Heart left ventricle (tissue), 16 donors: ENCODE data around the gene GIPC3. TPM values are rescaled to one million over a fixed set of nuclear protein-coding genes. Genes with fewer than 3 reads are reported as not detected.

Experiments used
- ATAC-seq, 4 donors: fragments of 200-7000 bp; cut with Tn5 transposase; one replicate each; pipeline ENCODE4 v1.9.1; 2020 to 2022; ENCODE audit warnings: moderate library complexity in 4 of 4, mild to moderate bottlenecking in 3 of 4, moderate number of reproducible peaks in 1 of 4
- DNase-seq, 5 donors: peaks; one replicate each; pipeline ENCODE4 v3.0.0-alpha.2; 2020
- H3K27ac ChIP-seq, 12 donors: fragments of 200-600 bp; sonication (generic) in 4 of 12; one replicate each; pipeline versions ENCODE4 v1.5.0 to v1.8.0; 2016 to 2022; ENCODE audit warnings: mild to moderate bottlenecking in 2 of 12
- H3K27me3 ChIP-seq, 9 donors: fragments of 200-600 bp; sonication (generic) in 2 of 9; one replicate each; pipeline versions ENCODE4 v1.5.1 to v1.8.0; 2016 to 2022; ENCODE audit warnings: mild to moderate bottlenecking in 3 of 9
- H3K36me3 ChIP-seq, 9 donors: fragments of 200-600 bp; sonication (generic) in 2 of 9; one replicate each; pipeline versions ENCODE4 v1.5.0 to v1.8.0; 2018 to 2022; ENCODE audit warnings: mild to moderate bottlenecking in 2 of 9
- H3K4me1 ChIP-seq, 12 donors: fragments of 200-600 bp; sonication (generic) in 4 of 12; one replicate each; pipeline versions ENCODE4 v1.5.0 to v1.8.0; 2016 to 2022; ENCODE audit warnings: mild to moderate bottlenecking in 3 of 12
- H3K4me3 ChIP-seq, 12 donors: fragments of 200-600 bp; sonication (generic) in 4 of 12; one replicate each; pipeline versions ENCODE4 v1.5.0 to v1.8.0; 2017 to 2022; ENCODE audit warnings: mild to moderate bottlenecking in 9 of 12, moderate library complexity in 4 of 12
- H3K9me3 ChIP-seq, 12 donors: fragments of 200-600 bp; sonication (generic) in 4 of 12; one replicate each; pipeline versions ENCODE4 v1.5.0 to v1.8.0; 2016 to 2022; ENCODE audit warnings: mild to moderate bottlenecking in 1 of 12
- CTCF ChIP-seq, 12 donors: fragments of 200-600 bp; sonication (generic) in 4 of 12; IDR thresholded peaks; one replicate each; pipeline versions ENCODE4 v1.5.0 to v1.8.0; 2018 to 2022; ENCODE audit warnings: antibody characterized with exemption in 12 of 12, mild to moderate bottlenecking in 5 of 12
- POLR2A ChIP-seq, 2 donors: fragments of 450-650 bp; IDR thresholded peaks; one replicate each; pipeline ENCODE4 v1.6.1; 2017; ENCODE audit warnings: antibody characterized with exemption in 2 of 2, mild to moderate bottlenecking in 2 of 2, moderate library complexity in 2 of 2
- WGBS, 4 donors: extraction: QIAGEN DNeasy Blood & Tissue Kit in 2 of 4; methylation state at CpG; one replicate each; pipeline versions ENCODE4 v1.1.5 to v1.1.7; 2013 to 2018; 5-methylcytosine and 5-hydroxymethylcytosine counted together
- intact Hi-C, 10 donors: fragments of 100-400 bp; cut with DNase I; formaldehyde crosslinking; loops; one replicate each; pipeline versions ENCODE4 v1.11.1 to v1.14.2; 2022
- polyA plus RNA-seq, 2 donors: library from polyadenylated mRNA; stranded (reverse); fragments of 200-250 nt; gene quantifications; one replicate each; pipeline ENCODE4 v1.2.3, GENCODE V29; 2013
- total RNA-seq, 9 donors: library from RNA; depleted of rRNA in 2 of 9; stranded (reverse); fragments of >200 nt in 2 of 9; fragmentation: NEBNext Ultra II Directional in 3 of 9; extraction: Animal tissue kit (Norgen Biotek cat#: 25700) in 3 of 9; gene quantifications; one replicate each; pipeline versions ENCODE4 v1.1.0 to v1.2.4, GENCODE V29; 2016 to 2023
- donor health status: ischemic (EF 13 %, LVEDD 7.1; RV severe dilation, severe dysfunction).
- donor health status: healthy with polysubstance abuse.
- donor health status: DM: no; HTN: yes; CAD: no.
- donor health status: DM: no; HTN: no; CAD: no.
- donor health status: ischemic (EF 25% LVEDD 6.9; RV normal size, moderate dysfunction).
- donor health status: ischemic (EF 25% LVEDD 5.7; RV mildly dilated, moderate dysfunction).
- donor health status: healthy.
- donor health status: DM: yes; HTN: yes; CAD: no.
- donor health status: ischemic (EF 35%, LVEDD 5.7; RV mildly dilated, moderate dysfunction).
- donor health status: nonischemic (EF 11% LVEDD 7.7; RV severe dilation, severe dysfunction).
- donor health status: DM: yes; HTN: yes; CAD: no.
- donor health status: PGD.
- donor health status: ischemic (EF 29% LVEDD 5.4; RV normal size, mild dysfunction).
- donor health status: nonischemic (EF 23%, LVEDD 6.1; RV moderate dilation, normal function).

GIPC3 gene
- total and polyA plus RNA-seq, 11 donors: 1.00 to 3.3 (median 2.0) TPM

GRCh38 chr19:3590991-3591659, 5.8 kb downstream of the GIPC3 start:
- Histone ChIP-seq H3K4me1 (peaks cover 0 to 10% (median 3%) of the 10 kb centered on the region in 12 donors), H3K27me3 (peaks cover 0 to 7% (median 3%) of the 10 kb centered on the region in 9 donors), H3K36me3 (no peaks in the 10 kb centered on the region), H3K9me3 (no peaks in the 10 kb centered on the region), H3K27ac (no peak overlapping the region), H3K4me3 (no peak overlapping the region)
- intact Hi-C loops: no loop called here
- TF ChIP-seq CTCF (IDR thresholded peaks at IDR 0.05): no peak
- TF ChIP-seq POLR2A (IDR thresholded peaks at IDR 0.05): no peak
- ATAC-seq (no peak), DNase-seq (no peak)
- 85 to 93% (median 92%) methylated on average over 4 to 8 of the region's 8 CpGs for WGBS, 4 donors

- intact Hi-C loops: no loop called here
- no peaks in the 10 kb centered on the region for H3K36me3 ChIP-seq
- H3K27ac ChIP-seq: peak overlapping the region in 1 of 12 donors; percentile 2
- no peak overlapping the region for H3K4me3 ChIP-seq
- TF ChIP-seq POLR2A (IDR thresholded peaks at IDR 0.05) (no peak), CTCF (IDR thresholded peaks at IDR 0.05) (no peak)
- 68 to 79% (median 79%) methylated on average over 9 of the region's 9 CpGs for WGBS, 4 donors
- ATAC-seq (peak; percentile 35 to 64 (median 44)), DNase-seq (peak in 1 of 5 donors; percentile 30)
- peaks cover 0 to 3% (median 0%) of the 10 kb centered on the region in 12 donors for H3K4me1 ChIP-seq
- no peaks in the 10 kb centered on the region for H3K9me3 ChIP-seq
- no peaks in the 10 kb centered on the region for H3K27me3 ChIP-seq
Observed at GRCh38 chr19:3591876-3592613, 6.8 kb downstream of the GIPC3 start.

GRCh38 chr19:3593156-3593555, 7.9 kb downstream of the GIPC3 start:
- Histone ChIP-seq H3K27me3 (no peaks in the 10 kb centered on the region), H3K4me1 (peaks cover 0 to 3% (median 0%) of the 10 kb centered on the region in 12 donors), H3K27ac (no peak overlapping the region), H3K4me3 (no peak overlapping the region), H3K36me3 (no peaks in the 10 kb centered on the region), H3K9me3 (no peaks in the 10 kb centered on the region)
- ATAC-seq (no peak), DNase-seq (no peak)
- TF ChIP-seq POLR2A (IDR thresholded peaks at IDR 0.05) (no peak), CTCF (IDR thresholded peaks at IDR 0.05) (no peak)
- 43 to 59% (median 45%) methylated on average over 11 of the region's 11 CpGs for WGBS, 4 donors
- intact Hi-C loops: no loop called here

- 62 to 82% (median 79%) methylated on average over 6 to 34 of the region's 34 CpGs for WGBS, 4 donors
- Histone ChIP-seq H3K36me3 (peaks cover 0 to 2% (median 0%) of the 10 kb centered on the region in 9 donors), H3K27ac (no peak overlapping the region), H3K27me3 (no peaks in the 10 kb centered on the region), H3K9me3 (no peaks in the 10 kb centered on the region), H3K4me3 (no peak overlapping the region), H3K4me1 (peaks cover 0 to 3% (median 0%) of the 10 kb centered on the region in 12 donors)
- DNase-seq: no peak
- TF ChIP-seq POLR2A (IDR thresholded peaks at IDR 0.05): no peak
- no peak for TF ChIP-seq CTCF (IDR thresholded peaks at IDR 0.05)
- ATAC-seq: no peak
- intact Hi-C loops: no loop called here
Observed at GRCh38 chr19:3595521-3596061, 10.3 kb downstream of the GIPC3 start.
